Right renal pelvis (tissue), 4 donors: Measurements from ENCODE around the gene CCIN. TPM values are rescaled to one million over a fixed set of nuclear protein-coding genes. Genes with fewer than 3 reads are reported as not detected.

ENCODE experiments used
- DNase-seq, 4 donors: peaks; one replicate each; pipeline ENCODE4 v3.0.0-alpha.2; 2013; ENCODE audit warnings: low read depth in 4 of 4, low spot score in 3 of 4, missing footprints in 1 of 4
- polyA plus RNA-seq, 4 donors: library from polyadenylated mRNA; unstranded; fragments of 120-200 nt; gene quantifications; one replicate each; pipeline ENCODE4 v1.2.1, GENCODE V29; 2013; ENCODE audit not compliant: insufficient read length in 4 of 4

CCIN gene
- polyA plus RNA-seq, 4 donors: 0.18 to 0.37 (median 0.32) TPM

DNA sequence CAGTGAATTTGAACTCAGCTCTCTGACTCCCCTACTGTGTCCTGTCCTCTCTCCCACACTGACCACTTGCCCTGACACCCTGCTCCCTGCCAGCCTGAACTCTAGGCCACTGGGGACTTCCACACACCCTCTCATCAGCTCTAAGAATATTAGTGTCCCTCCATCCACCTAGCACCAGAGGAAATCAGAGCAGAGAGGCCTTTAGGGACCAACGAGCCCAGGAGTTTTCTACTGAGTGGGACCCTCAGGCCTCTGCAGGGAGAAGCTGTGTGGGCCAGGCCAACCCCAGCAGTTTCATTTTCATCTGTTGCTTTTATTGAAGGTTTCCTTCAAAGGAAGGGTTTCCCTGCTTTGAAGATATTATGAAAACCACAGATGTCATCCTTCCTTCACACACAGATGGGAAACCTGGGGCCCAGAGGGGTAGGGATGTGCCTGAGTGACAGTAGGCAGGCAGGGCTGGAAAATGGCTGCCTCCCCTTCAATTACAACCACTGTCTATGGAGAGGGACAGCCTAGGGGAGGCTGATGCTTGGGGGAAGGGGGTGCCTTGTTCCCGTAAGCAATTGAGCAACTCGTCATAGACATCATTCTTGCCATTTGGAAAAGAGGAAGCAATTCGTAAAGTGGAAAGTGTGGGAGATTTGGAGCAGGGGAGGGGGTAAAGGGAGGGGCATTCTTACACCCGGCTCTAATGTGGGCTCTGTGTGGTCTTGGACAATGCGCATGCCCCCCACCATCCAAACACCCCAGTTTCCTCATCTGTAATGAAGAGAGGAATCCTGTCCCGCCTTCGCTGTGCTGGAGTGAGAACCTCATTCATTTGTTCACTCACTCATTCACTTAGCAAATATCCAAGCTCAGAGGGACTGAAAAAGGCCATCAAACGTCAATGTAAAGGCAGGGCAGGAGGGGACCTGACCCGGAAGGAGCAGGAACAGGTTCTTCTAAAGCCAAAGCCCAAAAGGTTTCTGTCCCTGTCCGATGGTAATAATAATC, 28.8 kb upstream of the CCIN start:
- no peak for DNase-seq

DNA sequence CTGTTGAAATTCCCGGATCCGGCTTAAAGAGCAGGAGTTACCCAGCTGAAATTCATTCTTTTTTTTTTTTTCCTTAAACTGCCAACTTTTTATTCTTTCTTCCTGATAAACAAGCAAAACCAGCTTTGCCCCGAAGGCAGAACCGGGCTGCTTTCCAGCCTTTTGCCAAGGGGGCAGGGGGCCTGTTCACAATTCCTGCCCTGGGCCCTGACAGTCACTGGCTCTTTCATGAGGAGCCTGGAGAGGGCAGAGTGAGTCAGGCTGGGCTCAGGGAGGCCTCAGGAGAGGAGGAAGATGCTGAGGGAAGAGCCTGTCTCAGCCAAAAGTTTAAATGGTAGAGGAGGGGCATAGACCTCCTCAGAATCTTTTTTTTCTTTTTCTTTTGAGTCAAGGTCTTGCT, 27.9 kb upstream of the CCIN start:
- no peak for DNase-seq

DNA sequence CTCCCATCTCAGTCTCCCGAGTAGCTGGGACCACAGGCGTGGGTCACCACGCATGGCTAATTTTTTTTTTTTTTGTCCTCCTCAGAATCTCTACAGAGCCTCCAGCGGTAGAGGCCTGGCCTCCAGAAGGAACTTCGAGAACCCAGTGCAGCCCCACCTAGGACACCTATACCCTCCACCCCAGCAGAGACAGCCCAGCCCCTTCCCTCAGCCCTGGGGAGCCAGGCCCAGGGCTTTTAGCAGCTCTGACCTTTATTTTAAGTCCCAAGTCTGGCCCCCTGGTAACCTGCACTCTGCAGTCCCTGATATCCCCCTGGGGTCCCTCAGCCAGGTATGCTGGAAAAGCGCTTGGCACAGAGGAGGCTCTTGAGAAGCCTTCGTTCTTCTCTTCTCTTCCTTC, 27.4 kb upstream of the CCIN start:
- DNase-seq: no peak

DNA sequence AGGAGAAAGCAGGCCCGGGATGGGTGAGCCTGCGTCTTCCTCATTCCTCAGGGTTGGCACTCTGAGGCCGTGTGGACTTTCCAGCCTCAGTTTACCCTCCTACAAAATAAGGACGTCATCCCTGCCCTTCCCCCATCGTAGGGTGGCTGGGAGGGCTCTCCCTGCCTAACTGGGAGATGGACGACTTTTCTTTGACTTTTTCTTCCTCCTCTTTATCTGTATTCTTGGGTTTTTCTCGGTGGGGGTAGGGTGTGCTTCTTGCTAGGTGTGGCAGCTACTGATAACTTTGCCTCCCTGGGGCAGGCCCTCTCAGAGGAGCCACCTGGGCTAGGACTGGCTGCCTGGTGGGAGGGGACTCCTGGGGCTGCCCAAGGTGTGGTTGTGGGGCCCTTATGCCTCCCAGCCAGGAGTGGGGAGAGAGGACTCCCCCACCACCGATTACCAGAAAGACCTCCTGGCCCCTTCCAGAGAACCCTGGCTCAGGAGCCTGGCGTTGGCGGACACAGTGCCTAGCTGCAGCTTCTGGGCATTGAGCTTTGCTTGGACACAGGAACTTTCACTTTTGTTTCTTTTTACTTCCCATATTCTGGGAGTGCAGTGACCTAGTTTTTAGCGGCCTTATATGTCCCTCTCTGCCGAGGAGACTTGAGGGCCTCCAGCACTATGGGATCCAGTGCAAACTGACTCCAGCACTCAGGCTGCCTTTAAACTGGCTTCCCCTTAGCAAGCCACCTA, 26.5 kb upstream of the CCIN start:
- DNase-seq: no peak

DNA sequence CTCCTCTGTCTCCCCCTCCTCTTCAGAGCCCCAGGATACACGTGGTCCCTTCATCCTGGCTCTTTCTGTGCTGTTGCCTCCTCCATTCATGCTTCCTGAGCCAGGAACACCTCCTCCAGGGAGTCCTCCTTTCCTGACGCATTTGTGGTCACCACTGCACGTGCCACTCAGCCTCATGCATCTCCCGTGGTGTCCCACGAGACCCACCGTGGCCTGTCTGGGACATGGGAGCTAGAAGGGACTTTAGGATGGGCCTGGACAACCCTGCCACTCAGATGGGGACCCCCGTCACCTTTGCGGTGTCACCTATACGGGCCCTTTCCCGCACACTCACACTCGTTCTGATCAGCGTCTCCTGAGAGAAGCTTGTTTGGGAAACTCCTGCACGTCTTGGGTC, 25.9 kb upstream of the CCIN start:
- no peak for DNase-seq

DNA sequence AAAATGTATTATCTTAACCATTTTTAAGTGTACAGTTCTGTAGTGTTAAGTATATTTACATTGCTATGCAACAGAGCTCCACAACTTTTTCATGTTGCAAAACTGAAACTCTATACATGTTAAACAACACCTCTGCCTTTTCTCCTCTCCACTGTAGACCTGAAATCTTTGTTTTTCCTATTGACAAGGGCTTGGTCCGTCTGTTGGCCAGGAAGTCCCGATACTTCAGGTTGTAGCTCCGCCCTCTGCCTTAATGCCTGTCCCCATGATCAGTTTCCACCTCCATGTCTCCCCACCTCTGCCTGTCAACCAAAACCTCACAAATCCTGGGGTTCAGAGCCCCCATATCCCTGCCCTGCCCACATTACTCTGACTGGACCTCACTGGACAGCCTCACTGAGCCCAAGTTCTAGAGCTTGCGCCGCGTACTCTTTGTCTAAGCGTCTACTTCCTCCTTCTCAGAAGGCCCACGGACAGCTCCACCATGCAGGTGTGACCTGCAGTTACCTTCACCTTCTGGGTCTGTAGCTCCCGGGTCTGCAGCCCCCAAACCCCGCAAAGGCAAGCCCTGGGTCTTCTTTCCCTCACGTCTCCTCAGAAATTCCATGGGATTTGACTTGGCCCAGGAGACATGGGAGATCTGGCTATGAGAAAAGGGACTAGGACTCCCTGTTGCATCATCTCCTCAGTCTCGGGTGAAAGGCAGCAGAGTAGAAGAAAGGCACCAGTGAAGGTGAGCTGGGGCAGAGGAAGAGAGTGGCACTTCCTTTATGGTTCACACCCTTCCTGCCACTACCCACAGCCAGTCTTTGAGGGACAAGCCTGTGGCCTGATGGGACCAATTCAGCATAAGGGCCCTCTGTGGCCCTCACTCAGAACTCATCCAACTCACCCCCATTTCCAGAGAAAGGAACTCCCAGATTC, 24.6 kb upstream of the CCIN start:
- DNase-seq: no peak

DNA sequence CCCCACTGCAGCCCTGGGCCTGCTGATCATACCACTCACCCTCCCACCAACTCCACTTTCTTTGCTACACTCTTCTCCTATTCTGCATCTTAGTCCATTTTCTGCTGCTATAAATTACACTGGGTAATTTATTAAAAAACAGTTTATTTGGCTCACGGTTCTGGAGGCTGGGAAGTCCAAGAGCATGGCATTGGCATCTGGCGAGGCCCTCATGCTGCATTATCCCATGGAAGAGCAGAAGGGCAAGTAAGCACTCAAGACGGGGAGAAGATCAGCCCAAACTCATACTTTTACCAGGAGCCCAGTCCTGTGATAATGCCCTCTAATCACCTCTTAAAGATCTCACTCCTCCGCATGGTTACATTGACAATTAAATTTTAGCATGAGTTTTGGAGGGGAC, 23.2 kb upstream of the CCIN start:
- DNase-seq: no peak

DNA sequence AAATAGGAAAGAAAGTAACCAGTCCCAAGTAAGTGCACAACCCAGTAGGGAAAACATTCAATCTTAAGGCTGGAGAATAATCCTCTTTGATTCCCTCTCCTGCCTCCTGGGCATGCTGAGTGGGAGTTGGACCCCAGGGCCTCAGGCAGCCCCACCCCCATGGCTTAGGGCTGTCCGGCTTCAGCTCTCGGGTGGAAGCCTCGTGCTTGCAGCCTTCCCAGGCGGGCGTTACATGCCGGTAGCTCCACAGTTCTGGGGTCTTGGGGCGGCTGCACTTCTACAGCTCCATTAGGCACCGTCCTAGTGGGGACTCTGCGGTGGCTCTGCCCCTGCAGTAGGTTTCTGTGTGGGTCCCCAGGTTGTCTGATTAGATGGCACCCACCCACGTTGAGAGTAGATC, 22.5 kb upstream of the CCIN start:
- DNase-seq: no peak

DNA sequence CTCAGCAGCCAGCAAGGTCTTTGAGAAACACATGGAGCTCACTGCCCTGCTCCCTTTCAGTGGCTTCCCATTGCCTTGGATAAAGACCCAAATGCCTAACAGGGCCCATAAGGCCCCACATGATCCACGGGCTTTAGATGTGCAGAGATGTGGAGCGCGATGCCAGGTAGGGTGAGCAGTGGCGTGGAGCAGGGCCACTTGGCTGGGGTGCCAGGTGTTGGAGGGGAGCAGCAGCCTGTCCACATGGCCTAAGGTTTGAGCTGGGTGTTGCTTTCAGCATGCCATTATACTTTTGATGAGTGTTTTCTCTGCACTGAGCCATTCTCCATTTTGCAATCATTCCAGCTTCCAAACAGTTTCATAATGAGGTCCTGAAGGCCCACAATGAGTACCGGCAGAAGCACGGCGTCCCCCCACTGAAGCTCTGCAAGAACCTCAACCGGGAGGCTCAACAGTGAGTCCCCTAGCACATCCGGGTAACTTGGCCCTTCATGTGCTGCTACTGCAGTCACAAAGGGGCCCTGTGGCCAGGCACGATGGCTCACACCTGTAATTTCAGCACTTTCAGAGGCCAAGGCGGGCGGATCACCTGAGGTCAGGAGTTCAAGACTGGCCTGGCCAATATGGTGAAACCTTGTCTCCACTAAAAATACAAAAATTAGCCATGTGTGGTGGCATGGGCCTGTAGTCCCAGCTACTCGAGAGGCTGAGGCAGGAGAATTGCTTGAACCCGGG, 21.6 kb upstream of the CCIN start:
- DNase-seq: no peak

DNA sequence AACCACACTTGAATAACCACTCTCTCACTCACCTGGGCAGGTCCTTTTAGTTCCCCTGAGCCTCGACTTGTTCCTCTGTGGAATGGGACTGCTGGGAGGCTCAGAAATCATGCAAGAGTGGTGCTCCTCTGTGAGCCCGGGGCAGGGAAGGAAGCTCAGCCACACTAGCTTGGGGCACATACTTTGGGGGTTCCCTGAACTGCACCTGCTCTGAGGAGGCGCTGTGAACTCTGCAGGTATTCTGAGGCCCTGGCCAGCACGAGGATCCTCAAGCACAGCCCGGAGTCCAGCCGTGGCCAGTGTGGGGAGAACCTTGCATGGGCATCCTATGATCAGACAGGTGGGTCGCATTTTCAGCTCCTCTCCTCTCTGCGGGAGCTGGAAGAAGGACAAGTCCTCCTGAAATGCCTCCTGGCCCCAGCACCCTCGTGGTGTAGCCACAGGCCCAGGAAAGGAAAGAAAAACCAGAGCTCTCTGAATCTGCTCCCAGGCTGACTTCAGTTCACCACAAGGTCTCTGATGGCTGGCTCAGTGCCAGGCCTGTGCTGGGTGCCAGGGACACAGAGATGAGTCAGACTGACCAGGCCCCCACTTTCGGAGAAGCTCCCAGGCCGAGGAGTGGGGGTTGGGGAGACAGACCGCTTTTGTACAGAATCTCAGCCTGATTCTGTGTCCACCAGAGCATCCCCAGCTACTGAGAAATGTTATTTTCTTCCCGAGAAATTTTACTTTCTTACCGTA, 20.7 kb upstream of the CCIN start:
- no peak for DNase-seq

DNA sequence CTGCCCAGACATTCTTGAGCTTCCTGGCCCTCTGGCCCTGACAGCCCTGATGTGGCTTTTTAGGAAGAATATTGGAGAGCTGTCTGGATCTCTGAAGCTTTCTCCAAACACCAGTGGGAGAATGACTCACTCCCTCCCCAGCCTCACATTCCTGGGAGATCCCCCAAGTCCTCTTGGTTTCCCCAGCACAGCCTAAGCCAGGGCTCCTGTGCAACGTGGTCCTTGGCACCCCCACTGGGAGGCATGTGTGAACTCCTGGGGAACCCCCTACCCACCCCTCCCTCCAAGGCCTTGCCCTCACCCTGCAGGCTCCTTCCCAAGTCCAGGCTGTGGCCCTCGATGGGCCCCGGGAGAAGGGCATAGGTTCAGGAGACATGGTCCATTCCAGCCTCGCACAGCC, 20.0 kb upstream of the CCIN start:
- no peak for DNase-seq

DNA sequence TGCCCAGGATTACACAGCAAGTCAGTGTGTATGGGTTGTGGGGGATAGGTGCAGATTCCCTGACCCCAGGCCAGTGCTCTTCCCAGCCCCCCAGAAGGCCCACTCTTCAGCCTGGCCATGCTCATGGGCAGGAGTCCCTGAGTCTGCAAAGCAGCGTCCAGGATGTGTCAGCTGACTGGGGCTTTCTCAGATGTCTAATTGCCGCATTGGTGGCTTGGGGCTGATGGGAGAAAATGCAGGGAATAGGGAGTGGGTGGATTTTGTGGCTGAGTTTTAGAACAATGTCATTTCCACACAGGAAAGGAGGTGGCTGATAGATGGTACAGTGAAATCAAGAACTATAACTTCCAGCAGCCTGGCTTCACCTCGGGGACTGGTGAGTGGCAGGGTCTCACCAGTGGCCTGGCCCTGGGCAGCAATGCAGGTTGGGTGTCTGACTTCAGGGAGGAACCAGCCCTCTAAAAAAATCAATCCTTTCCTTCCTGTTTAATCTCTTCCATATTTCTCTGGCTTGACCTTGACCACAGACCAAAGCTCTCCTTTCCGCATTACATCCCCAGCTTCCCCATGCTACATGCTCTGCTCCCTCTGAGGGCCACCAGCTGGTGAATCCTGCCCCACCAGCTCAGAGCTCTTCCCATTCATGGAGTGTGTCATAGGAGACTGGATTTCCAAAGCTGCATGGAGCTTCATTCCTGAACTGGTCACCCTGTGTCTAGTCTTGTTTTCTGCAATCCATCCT, 18.4 kb upstream of the CCIN start:
- DNase-seq: no peak

DNA sequence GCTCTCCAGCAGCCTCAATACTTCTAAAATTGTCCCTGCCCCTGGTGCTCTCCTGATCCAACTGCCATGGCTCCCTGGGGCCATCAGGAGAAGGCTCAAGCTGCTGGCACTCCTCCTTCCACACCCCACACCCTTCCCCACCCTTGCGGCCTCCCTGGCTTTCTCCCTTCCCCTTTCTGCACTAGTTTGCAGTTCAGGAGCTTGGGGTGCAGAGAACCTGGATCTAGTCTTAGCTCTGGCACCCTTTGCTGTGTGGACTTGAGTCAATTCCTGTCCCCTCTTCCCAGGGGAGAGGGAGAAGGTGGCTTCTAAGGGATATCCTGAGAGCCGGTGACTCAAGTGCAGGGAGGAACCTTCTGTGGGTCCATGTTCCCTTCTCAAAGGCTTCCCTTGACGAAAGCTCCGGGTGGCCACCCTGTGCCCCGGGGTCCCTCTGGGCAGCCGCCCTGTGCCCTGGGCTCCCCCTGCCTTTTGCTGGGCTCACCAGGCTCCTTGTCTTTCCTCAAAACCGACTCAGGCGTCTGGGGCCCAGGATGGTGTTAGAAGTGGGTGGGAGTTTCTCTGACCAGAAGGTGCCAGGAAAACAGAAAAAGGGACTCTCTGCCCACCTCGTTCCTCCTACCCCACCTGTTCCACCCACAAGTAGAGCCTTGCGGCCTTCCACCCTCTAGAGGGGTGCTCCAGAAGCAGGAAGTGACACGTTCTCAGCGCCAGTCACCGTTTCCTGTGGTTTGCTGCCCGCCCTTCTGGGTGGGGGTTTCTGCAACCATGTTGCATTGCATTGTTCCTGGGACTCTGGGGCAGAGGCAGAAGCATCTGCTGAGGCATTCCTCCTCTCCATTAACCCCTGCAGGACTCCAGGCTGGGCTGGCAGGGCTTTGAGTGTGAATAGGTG, 17.6 kb upstream of the CCIN start:
- no peak for DNase-seq

DNA sequence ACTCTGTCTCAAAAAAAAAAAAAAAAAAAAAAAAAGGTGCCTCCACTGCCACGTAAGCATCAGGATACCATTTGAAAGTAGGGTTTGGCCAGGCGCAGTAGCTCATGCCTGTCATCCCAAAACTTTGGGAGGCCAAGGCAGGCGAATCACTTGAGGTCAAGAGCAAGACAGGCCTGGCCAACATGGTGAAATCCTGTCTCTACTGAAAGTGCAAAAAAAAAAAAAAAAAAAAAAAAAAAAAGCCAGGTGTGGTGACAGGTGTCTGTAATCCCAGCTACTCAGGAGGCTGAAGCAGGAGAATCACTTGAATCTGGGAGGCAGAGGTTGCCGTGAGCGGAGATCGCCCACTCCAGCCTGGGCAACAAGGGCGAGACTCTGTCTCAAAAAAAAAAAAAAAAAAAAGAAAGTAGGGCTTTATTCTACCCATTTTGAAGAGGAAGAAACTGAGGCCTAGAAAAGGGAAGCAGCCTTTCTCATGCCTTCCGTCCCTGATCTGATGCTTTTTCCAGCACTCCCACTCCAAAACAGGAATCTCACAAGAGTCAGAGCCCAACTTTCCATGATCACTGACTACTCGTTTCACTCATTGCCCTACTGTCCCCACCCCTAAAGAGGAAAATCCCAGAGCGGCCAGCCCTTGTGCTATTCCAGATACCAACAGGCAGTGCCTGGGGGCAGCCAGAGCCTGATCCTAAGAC, 16.3 kb upstream of the CCIN start:
- DNase-seq: no peak

DNA sequence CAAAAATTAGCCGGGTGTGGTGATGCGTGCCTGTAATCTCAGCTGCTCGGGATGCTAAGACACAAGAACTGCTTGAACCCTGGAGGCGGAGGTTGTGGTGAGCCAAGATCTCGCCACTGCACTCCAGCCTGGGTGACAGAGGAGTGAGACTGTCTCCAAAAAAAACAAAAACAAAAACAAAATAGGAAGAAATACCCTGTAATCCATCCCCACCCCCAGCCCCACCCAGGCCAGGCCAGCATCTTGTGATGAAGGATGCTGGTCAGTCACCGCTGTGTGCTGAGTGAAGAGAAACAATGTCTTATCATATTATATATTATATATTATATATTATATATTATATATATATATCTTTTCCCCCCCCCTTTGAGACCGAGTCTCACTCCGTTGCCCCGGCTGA, 15.4 kb upstream of the CCIN start:
- no peak for DNase-seq

DNA sequence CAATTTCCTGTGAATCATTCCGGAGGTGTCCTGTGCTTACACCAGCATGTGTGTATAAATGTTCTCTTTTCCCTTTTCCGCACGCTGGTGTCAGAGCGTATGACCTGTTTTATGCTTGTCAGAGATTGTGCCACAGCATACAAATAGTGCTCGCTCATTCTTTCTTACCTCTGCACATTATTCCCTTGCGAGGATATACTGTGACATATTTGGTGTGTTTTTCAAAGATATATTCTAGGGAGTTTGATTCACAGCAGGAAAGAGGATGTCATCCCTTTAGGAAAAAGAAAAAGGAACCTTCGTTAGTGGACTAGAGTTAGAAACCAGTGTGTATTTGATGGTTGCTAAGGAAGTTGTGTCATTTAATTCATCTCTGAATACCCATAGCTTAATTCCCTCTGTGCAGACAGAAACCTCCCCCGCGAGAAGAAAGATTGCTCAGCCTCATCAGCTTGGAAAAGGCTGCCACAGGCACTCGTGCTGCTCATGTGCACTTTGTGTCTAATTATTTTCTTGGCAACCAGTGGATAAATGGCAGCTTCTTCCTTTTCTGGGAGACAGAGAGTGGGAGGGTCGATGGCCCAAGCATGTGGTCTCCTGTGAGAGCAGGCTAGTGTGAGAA, 14.7 kb upstream of the CCIN start:
- DNase-seq: peak in 2 of 4 donors; percentile 57 to 69

DNA sequence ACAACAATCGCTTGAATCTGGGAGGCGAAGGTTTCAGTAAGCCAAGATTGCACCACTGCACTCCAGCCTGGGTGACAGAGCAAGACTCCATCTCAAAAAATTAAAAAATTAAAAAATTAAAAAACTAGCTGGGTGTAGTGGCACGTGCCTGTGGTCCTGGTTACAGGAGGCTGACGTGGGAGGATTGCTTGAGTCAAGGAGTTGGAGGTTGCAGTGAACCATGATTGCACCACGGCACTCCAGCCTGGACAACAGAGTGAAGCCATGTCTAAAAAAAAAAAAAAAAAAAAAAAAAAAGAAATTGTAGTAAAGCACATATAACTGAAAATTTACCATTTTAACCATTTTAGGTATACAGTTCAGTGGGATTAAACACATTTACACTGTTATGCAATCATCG, 13.1 kb upstream of the CCIN start:
- DNase-seq: no peak
